IPS DF 4.7 (cell line): ENCODE data around the gene MAP2K1.
"Not testable (repeated sequence)": the region's sequence is repeated elsewhere in the genome, so short reads cannot be mapped to it uniquely, and the experiment has no call there.

ENCODE experiments used
- DNase-seq: peaks from one replicate; pipeline ENCODE4 v3.0.0-alpha.2; 2013; ENCODE audit warnings: low spot score; ENCODE audit errors: extremely low read depth

The MAP2K1 gene

GRCh38 chr15:66474963-66475362 lies 88.3 kb downstream of the MAP2K1 start:
- DNase-seq: no peak

GRCh38 chr15:66476535-66476934 lies 89.8 kb downstream of the MAP2K1 start:
- DNase-seq: no peak

GRCh38 chr15:66477011-66477410 lies 90.3 kb downstream of the MAP2K1 start:
- DNase-seq: no peak

- no peak for DNase-seq
These were observed 93.6 kb downstream of the MAP2K1 start for GRCh38 chr15:66480267-66480666.

GRCh38 chr15:66481107-66481856 lies 94.6 kb downstream of the MAP2K1 start:
- DNase-seq: no peak

GRCh38 chr15:66482539-66482938 lies 95.8 kb downstream of the MAP2K1 start:
- no peak for DNase-seq

GRCh38 chr15:66483131-66483566 lies 96.4 kb downstream of the MAP2K1 start:
- DNase-seq: no peak

- no peak for DNase-seq
These were observed 97.9 kb downstream of the MAP2K1 start for GRCh38 chr15:66484539-66485112.

- DNase-seq: no peak
These were observed 100.2 kb downstream of the MAP2K1 start for GRCh38 chr15:66486887-66487286.

GRCh38 chr15:66488525-66488924 lies 101.8 kb downstream of the MAP2K1 start:
- no peak for DNase-seq

- no peak for DNase-seq
These were observed 102.6 kb downstream of the MAP2K1 start for GRCh38 chr15:66489179-66489791.

- no peak for DNase-seq
These were observed 105.1 kb downstream of the MAP2K1 start for GRCh38 chr15:66491846-66492245.

GRCh38 chr15:66494262-66494661 lies 107.5 kb downstream of the MAP2K1 start:
- DNase-seq: no peak

- DNase-seq: no peak
These were observed 110.3 kb downstream of the MAP2K1 start for GRCh38 chr15:66496951-66497501.

- DNase-seq: peak; percentile 69
These were observed 111.1 kb downstream of the MAP2K1 start, which contains the start of gene SNAPC5 for GRCh38 chr15:66497502-66498455. TSS of gene SNAPC5 (minus strand) at chr15:66497762. CDS start at chr15:66497731, 31 bp downstream.

GRCh38 chr15:66498501-66499386 lies 112.0 kb downstream of the MAP2K1 start:
- DNase-seq: no peak

- not testable (repeated sequence) for DNase-seq
These were observed 113.6 kb downstream of the MAP2K1 start for GRCh38 chr15:66500346-66500745.

- no peak for DNase-seq
These were observed 115.8 kb downstream of the MAP2K1 start for GRCh38 chr15:66502491-66502890.

- not testable (repeated sequence) for DNase-seq
These were observed 116.4 kb downstream of the MAP2K1 start for GRCh38 chr15:66503041-66503648.
